Esophagus muscularis mucosa (tissue), 3 donors: ENCODE data around the gene RFX3.

Source experiments
- CTCF ChIP-seq, 3 experiments: fragments of 200-600 bp in 2 of 3; fragments of 450-650 bp in 1 of 3; sonication (generic) in 2 of 3; IDR thresholded peaks; one replicate each; pipeline ENCODE4 v1.5.1; 2017 to 2019; ENCODE audit warnings: antibody characterized with exemption in 3 of 3, mild to moderate bottlenecking in 2 of 3, moderate library complexity in 1 of 3
- EP300 ChIP-seq: sonication (generic); formaldehyde crosslinking; IDR thresholded peaks from one replicate; pipeline ENCODE4 v1.6.1; 2017; ENCODE audit warnings: antibody characterized with exemption

- TF ChIP-seq CTCF (IDR thresholded peaks at IDR 0.05) (no peak), EP300 (no peak)
Measured at GRCh38 chr9:3447143-3447542, 78.7 kb downstream of the RFX3 start.
